Activated CD4-positive, alpha-beta T cell treated with anti-CD3 and anti-CD28 coated beads, Interleukin-2, amount 50 U/mL, for 24 hours (primary cell): ENCODE results near the gene NOL6.
"Not testable (repeated sequence)": the region's sequence is repeated elsewhere in the genome, so short reads cannot be mapped to it uniquely, and the experiment has no call there.

Source experiments
- DNase-seq, 2 donors: peaks; one replicate each; pipeline ENCODE4 v3.0.0-alpha.2; 2020; ENCODE audit warnings: low read depth in 1 of 2, low spot score in 1 of 2

NOL6 gene

DNA sequence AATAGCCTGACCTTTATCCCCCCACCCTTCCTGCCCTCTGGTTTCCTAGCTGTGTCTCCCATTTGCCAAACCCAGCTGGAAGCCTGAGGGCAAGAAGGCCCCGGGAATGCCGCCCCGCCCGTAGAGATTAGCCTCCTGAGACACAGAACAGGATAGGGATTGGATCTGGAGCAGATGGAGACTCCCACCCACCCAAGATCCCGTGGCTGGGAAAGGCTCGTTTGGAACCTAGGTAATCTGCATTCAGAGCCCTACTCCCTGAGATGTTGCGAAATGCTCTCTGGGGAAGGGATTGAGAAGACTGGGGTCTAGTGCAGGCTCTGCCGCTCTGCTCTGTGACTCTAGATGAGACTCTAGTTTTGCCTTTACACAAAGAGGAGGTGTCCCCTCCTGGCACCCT lies 37.3 kb downstream of the NOL6 start:
- no peak for DNase-seq

DNA sequence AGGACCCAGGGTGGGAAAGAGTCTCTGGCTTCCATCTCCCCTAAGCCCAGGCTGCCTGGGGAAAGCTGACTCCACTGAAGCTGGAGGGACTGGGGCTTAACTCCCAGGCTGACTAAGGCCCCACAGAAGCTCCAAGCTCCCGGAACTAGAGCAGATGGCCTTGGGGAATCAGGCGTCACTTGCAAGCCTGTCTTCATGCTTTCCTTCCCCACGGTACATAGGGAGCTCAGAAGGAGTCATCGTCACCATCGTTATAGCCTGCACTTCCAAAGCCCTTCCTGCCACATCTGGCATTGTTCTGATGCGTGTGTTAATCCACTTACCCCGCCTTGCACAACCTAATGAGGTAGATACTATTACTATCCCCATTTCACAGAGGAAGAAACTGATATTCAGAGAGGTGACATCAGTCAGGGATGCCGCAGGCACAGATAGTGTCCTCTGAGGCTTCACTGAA lies 37.9 kb downstream of the NOL6 start:
- DNase-seq: no peak

DNA sequence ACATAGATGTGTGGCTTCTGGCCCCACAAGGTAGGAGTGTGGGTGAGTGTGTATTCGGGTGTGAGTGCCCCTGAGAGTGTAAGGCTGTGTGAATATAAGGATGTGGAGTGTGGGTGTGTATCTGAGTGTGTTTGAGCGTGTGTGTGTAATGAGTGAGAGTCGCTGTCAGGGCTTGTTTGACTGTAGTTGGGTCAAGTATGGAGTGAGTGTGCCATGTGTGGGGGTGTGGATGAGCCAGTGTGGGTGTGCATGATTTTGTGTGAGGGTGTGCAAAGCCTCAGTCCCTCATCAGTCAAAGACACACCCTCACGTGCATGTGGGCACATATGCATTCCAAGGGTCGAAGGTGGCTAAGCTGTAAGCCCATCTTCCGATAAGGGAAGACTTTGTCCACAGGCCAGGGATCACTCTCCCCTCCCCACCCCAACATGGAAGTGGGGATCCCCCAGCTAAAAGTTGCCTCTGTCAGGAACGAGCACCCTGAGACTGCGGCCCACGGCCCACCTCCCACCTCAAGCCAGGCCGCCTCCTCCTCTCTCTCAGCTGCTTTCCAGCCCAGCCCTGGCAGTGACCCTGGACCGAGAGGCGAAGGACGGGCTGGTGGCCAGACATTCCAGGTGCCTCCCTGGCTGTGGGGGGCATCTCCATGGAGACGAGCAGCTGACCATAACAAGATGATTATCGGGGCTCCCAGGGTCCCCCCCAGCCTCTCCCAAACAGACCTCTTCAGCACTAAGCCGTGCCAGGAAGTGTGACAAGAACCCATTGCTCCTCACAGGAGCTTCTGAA lies 39.2 kb downstream of the NOL6 start:
- no peak for DNase-seq

GRCh38 chr9:33433871-33434270 lies 39.9 kb downstream of the NOL6 start:
- DNase-seq: no peak

DNA sequence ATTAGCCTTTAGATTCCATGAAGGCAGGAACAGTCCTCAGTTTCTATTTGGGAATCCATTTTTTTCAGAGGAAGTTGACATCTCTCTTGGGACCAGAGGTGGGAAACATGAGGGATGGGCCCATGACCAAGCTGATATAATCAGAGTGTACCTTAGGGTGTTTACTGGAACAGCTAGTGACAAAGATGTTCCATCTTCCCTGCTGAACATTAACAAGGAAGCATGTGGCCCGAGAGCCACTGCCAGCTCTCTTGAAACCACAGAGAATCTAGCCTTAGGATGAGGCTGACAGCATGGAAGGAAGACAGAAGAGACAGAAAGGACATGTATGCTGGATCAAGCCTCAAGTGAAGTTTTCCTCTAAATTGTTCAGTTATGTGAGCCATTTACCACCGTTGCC lies 42.3 kb downstream of the NOL6 start:
- no peak for DNase-seq

GRCh38 chr9:33430942-33431341 lies 42.8 kb downstream of the NOL6 start:
- DNase-seq: no peak

DNA sequence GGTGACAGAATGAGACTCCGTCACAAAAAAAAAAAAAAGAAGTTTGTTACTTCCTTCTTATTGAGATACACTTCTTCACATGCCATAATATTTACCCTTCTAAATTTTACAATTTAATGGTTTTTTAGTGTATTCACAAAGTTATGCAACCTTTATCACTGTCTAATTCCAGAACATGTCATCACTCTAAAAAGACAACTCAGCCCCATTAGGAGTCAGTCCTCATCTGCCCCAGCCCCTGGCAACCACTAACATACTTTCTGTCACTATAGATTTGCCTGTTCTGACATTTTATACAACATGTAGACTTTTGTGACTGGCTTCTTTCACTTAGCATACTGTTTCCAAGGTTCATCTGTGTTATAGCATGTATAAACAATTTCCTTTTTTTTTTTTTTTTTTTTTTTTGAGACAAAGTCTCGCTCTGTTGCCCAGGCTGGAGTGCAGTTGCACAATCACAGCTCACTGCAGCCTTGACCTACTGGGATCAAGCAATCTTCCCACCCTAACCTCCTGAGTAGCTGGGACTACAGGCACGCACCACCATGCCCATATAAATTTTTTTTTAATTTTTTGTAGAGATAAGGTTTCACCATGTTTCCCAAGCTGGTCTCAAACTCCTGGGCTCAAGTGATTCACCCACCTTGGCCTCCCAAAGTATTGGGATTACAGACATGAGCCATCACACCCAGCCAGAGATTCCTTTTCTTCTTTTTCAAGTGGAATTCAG lies 44.3 kb downstream of the NOL6 start:
- no peak for DNase-seq

- no peak for DNase-seq
Measured at GRCh38 chr9:33426843-33427293, 46.9 kb downstream of the NOL6 start.

- DNase-seq: no peak
Measured at GRCh38 chr9:33425128-33425533, 48.6 kb downstream of the NOL6 start.

GRCh38 chr9:33424492-33424891 lies 49.2 kb downstream of the NOL6 start:
- not testable (repeated sequence) for DNase-seq

- not testable (repeated sequence) for DNase-seq
Measured at GRCh38 chr9:33424043-33424442, 49.7 kb downstream of the NOL6 start.

DNA sequence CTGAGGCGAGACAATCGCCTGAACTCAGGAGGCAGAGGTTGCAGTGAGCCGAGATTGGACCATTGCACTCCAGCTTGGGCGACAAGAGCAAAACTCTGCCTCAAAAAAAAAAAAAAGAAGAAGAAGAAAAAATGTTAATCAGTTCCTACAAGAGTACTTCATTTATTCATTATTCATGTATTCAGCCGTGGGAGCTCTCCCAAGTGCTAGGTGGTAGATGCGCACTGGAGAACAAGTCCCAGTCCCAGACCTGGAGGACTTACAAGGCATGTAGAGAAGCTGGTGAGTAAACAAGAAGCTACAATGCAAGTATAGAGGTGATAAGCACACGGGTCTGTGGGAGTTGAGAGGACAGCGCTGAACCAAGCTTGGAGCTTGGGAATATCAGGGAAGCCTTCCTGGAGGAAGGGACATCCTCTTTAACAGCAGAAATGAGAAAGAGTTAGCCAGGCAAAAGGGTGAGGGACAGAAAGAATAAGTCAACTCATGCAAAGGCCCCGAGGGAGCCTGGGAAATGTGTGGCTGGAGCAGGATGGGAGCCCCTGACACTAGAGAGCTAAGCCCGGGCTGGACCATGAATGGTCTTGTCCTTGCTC lies 53.9 kb downstream of the NOL6 start:
- no peak for DNase-seq

DNA sequence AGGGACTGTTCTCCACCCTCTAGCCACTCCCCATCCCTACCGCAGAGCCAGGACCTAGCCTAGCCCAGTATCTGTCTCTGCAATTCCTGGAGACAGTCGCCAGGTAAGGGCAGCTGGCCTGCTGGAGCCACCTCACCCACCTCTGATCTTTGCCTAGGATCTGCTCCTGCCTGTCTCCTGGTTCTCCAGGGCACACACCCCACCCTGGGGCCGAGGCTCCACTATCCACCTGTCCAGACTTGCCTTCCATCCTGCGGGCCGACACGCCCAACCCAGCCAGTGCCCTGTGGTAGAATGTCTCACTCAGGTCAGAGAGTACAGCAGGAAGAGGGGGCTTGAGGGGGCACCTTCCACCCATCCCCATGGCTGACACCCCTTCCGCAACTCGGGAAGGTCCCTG lies 55.6 kb downstream of the NOL6 start:
- DNase-seq: no peak

DNA sequence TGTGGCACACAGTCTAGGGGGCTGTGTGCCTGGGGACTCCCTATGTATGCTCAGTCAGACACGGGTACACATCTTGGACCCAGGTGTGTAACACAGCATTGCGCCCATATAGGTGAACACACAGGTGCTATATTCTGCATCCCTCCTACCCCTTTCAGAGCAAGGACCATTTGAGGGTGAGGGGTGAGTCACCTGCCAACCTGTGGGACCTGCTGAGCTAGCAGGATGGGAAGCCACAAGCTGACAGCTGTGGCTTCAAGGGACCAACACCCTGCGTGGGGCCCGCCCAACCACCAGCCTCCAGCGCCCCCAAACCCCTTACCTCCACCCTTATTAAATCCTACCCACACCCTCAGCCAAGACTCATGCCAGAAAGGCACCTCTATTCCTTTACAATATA lies 56.7 kb downstream of the NOL6 start:
- DNase-seq: no peak

DNA sequence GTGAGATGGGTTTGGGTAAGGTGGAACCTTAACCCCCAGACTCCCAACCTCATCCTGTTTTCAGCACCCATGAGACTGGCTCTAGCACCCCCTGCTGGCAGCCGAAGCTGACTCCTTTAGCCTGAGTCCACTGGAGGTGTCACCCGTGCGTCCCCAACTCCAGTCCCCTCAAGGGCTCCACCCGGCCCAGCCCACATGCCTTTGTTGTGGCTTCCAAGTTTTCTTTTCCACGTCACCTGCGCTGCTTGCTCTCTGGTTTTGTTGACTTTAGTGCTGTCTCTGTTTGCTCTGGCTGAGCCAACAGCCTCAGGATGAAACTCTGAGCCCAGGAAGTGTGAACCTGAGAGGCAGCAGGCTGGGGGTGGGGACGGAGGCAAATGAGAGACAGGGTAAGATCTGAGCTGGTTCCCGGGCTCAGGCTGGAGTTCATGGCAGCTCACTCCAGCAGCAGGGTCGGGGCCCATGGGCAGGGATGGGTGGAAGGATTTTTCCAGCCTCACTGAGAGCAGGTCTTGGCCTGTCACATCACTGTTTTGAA lies 58.2 kb downstream of the NOL6 start:
- DNase-seq: peak; percentile 69 to 77

DNA sequence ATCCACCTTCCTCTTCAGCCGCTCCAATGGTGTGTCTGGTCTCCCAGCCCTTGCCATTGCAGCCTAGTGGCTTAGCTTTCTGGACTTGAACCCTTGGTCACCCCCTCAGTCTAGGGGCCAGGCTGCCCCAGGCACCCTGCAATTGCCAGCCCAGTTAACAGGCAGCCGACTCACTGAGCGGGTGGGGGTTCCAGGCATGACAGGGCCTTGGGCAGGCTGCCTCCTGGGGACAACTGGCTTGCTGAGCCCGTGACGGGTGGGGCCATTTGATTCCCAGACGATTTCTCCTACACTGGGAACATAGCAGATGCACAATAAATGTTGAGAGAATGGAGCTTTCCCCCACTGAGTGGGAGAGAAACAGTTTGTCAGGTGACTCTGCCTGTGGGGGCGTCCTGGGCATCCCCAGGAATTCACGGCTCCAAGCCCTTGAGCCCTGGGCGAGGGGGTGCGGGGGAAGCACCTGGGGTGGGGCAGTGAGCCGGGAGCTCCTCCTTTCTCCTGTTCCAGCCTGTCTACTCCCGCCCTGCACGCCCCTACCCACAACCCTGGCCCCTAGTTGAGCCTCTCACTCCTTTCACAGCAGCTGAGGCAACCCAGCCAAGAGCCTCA lies 58.7 kb downstream of the NOL6 start:
- DNase-seq: no peak

GRCh38 chr9:33414268-33414667 lies 59.5 kb downstream of the NOL6 start:
- DNase-seq: no peak
